Astrocyte of the cerebellum (primary cell): ENCODE measurements around the gene ONECUT3.

Experiments used
- DNase-seq: peaks from one replicate; pipeline ENCODE4 v3.0.0-alpha.2; 2011; ENCODE audit warnings: low read depth
- H3K4me3 ChIP-seq: 2 replicates; pipeline ENCODE4 v1.5.1; 2011; ENCODE audit warnings: mild to moderate bottlenecking, low read depth, low read length, moderate library complexity
- in situ Hi-C: cut with HindIII; loops from 2 replicates; pipeline ENCODE4 v1.10.0; 2017; ENCODE audit warnings: low sequenced_read_pairs
- TF ChIP-seq, protein P1 (sequence below): IDR thresholded peaks from 2 replicates; pipeline ENCODE4 v1.5.1; 2012; ENCODE audit warnings: low read length, low read depth, moderate library complexity, mild to moderate bottlenecking; ENCODE audit errors: missing control alignments

ONECUT3 gene

DNA sequence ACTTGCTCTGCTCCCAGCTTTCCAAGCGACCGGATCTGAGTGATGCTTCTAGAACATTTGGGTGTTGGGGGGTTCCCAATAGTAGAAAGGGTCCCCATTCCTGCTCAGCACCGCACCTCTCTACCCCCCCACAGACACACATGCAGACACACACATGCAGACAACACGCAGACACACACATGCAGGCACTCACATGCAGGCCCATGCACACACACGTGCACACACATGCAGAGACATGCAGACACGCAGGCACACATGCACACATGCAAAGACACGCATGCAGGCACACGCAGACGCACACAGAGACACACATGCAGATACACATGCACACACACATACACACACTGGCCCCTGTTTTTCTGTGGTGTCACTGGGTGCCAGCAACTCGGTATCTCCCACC, 23.8 kb downstream of the ONECUT3 start:
- no peak overlapping the region for H3K4me3 ChIP-seq
- TF ChIP-seq, protein P1, sequence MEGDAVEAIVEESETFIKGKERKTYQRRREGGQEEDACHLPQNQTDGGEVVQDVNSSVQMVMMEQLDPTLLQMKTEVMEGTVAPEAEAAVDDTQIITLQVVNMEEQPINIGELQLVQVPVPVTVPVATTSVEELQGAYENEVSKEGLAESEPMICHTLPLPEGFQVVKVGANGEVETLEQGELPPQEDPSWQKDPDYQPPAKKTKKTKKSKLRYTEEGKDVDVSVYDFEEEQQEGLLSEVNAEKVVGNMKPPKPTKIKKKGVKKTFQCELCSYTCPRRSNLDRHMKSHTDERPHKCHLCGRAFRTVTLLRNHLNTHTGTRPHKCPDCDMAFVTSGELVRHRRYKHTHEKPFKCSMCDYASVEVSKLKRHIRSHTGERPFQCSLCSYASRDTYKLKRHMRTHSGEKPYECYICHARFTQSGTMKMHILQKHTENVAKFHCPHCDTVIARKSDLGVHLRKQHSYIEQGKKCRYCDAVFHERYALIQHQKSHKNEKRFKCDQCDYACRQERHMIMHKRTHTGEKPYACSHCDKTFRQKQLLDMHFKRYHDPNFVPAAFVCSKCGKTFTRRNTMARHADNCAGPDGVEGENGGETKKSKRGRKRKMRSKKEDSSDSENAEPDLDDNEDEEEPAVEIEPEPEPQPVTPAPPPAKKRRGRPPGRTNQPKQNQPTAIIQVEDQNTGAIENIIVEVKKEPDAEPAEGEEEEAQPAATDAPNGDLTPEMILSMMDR: no peak
- no peak for DNase-seq
- in situ Hi-C loops: no loop called here

DNA sequence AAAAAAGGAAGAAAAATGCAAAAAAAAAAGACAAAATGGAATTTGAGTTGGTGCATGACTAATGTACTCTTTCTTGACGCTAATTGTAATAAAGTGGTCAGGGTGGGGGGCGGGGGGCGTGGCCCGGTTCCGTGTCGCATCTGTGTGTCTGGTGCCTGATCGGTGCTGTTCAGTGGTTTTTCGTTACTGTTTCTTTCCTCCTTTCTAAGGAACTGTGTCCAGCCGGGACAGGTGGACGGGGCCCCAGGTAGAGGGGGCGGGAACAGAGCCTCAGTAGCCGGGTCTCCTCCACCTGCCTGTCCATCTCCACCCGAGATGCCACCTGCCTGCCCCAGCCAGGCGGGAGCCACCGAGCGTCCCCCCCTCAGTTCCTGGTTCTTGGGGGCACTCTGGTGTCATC, 26.3 kb downstream of the ONECUT3 start:
- in situ Hi-C loops: no loop called here
- TF ChIP-seq, protein P1: no peak

DNA sequence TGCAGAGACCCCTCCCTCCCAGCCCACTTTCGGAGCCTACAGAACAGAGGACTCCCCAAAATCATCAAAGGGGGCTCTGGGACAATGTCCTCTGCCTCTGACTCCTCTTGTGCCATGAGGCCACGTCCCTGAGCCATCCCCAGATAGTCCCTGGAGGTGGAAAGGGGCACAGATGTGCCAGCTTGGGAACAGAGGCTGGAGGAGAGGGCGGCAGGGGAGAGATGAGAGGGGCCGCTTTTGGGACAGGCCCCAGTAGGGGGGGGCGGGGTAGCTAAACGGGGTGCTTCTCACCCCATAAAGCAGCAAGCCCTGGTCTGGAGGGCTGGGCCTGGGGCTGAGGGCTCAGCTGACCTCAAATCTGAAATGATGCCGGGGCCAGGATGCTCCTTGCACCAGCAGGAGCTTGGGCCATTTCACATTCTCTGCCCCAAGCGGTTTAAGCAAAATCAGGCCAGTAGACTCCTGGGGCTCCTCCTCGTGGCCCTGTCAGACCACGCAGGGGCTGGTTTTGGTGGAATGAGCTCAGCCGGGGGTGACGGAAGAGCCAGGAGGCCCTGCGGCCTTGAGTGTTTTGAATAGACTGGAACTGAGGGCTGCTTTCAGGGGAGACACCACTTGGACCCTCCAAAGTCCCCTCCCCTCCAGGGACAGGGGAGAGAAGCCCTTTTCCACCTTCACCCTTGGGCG, 27.1 kb downstream of the ONECUT3 start:
- DNase-seq: no peak
- in situ Hi-C loops: no loop called here
- no peak overlapping the region for H3K4me3 ChIP-seq
- TF ChIP-seq, protein P1: peak; percentile 25

More for the DNA sequence above, 26.3 kb downstream of the ONECUT3 start:
- no peak overlapping the region for H3K4me3 ChIP-seq
- DNase-seq: no peak

DNA sequence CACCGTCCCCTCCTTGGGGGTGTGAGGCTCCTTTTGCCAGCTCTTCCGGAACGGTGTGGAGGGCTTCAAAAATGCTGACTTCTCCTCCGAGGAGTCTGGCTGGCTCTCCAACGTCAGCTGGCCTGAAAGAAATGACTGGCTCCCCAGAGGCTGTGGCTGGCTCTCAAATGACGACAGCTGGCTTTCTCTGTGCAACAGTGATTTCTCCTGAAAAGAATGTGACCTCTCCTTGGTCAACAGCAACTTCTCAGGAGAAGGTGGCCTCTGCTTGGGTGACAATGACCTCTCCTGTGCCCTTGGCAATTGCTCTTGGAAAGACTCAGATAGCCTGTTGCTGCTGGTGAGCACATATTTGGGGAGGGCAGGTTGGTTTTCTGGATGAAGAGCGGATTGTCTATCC, 29.2 kb downstream of the ONECUT3 start:
- TF ChIP-seq, protein P1: no peak
- in situ Hi-C loops: no loop called here
- DNase-seq: no peak
- H3K4me3 ChIP-seq: no peak overlapping the region

DNA sequence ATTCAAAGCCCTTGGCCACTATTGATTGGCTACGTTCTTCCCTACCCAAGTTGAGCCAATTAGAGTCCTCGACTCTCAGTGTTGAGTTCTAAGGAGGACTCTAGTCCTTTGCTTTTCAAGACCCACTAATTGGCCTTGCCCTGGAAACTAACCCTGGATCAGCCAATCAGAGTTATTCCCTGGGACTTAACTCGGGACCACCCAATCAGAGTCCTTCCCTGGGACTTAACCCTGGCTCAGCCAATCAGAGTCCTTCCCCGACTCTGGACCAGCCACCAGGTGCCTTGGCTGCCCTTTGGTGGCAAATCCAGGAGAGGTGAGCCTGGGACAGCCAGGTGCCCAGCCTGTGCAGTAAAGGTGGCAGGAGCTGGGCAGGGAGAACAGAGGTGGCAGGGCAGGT, 30.0 kb downstream of the ONECUT3 start:
- no peak overlapping the region for H3K4me3 ChIP-seq
- TF ChIP-seq, protein P1: no peak
- in situ Hi-C loops: no loop called here
- DNase-seq: no peak

DNA sequence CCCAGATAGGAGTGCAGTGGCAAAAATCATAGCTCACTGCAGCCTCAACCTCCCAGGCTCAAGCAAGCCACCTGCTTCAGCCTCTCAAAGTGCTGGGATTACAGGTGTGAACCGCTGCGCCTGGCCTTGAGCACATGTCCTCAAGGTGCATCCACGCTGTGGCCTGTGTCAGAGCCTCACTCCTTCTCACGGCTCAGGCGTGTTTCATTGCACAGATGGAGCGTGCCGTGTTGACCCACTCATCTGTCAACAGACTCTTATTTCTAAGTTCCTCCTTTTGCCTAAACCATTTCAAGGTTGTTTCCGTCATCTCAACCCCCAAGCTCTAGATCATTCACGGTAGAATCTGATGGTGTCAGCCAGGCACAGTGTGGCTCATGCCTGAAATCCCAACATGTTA, 30.6 kb downstream of the ONECUT3 start:
- DNase-seq: no peak
- in situ Hi-C loops: no loop called here
- TF ChIP-seq, protein P1: no peak
- no peak overlapping the region for H3K4me3 ChIP-seq
